Uterus (tissue), 4 donors: ENCODE measurements around the gene SPPL2A. TPM values are rescaled to one million over a fixed set of nuclear protein-coding genes. Genes with fewer than 3 reads are reported as not detected.

Experiments
- DNase-seq, 2 donors: peaks; one replicate each; pipeline ENCODE4 v3.0.0-alpha.2; 2019 to 2020
- H3K27ac ChIP-seq, 2 donors: fragments of 200-600 bp; sonication (generic); 1 replicate in 1 of 2; 2 replicates in 1 of 2; pipeline ENCODE4 v1.5.1; 2016 to 2018
- H3K27me3 ChIP-seq, 2 donors: fragments of 200-600 bp; sonication (generic); one replicate each; pipeline ENCODE4 v1.5.1; 2018 to 2019; ENCODE audit warnings: control low read depth in 1 of 2
- H3K36me3 ChIP-seq, 2 donors: fragments of 200-600 bp; sonication (generic); one replicate each; pipeline ENCODE4 v1.5.1; 2019; ENCODE audit warnings: control low read depth in 1 of 2
- H3K4me1 ChIP-seq, 2 donors: fragments of 200-600 bp; sonication (generic); one replicate each; pipeline ENCODE4 v1.5.1; 2018 to 2019; ENCODE audit warnings: control low read depth in 1 of 2
- H3K4me3 ChIP-seq, 2 donors: fragments of 200-600 bp; sonication (generic); 1 replicate in 1 of 2; 2 replicates in 1 of 2; pipeline ENCODE4 v1.5.1; 2018 to 2019; ENCODE audit warnings: mild to moderate bottlenecking in 1 of 2
- H3K9me3 ChIP-seq, 2 donors: fragments of 200-600 bp; sonication (generic); one replicate each; pipeline ENCODE4 v1.5.1; 2019; ENCODE audit warnings: control low read depth in 1 of 2
- POLR2A ChIP-seq, 2 donors: fragments of 450-650 bp; IDR thresholded peaks; one replicate each; pipeline ENCODE4 v1.6.1; 2016; ENCODE audit warnings: antibody characterized with exemption in 2 of 2, mild to moderate bottlenecking in 1 of 2, moderate library complexity in 1 of 2
- intact Hi-C: fragments of 100-400 bp; cut with DNase I; formaldehyde crosslinking; loops from one replicate; pipeline ENCODE4 v1.15.1; 2023; ENCODE audit warnings: low total_unique reads
- small RNA-seq: library from RNA; depleted of rRNA; stranded (forward); fragments of <200 nt; gene quantifications from one replicate; pipeline ENCODE3, GENCODE V24; 2016
- total RNA-seq, 4 donors: library from RNA; depleted of rRNA in 3 of 4; stranded (reverse); fragments of >200 nt in 3 of 4; gene quantifications; one replicate each; pipeline versions ENCODE4 v1.1.0 to v1.2.4, GENCODE V29; 2014 to 2023
- TF ChIP-seq, protein P1 (sequence below), 4 experiments: fragments of 200-600 bp in 2 of 4; fragments of 450-650 bp in 2 of 4; sonication (generic) in 2 of 4; IDR thresholded peaks; one replicate each; pipeline ENCODE4 v1.5.1; 2016 to 2019; ENCODE audit warnings: antibody characterized with exemption in 4 of 4, mild to moderate bottlenecking in 2 of 4, moderate library complexity in 1 of 4
- donor health status: DM: yes; HTN: yes; CAD: no.

Gene SPPL2A
- total RNA-seq, 4 donors from 2014 or later: 52.6 to 193 (median 101) TPM

DNA sequence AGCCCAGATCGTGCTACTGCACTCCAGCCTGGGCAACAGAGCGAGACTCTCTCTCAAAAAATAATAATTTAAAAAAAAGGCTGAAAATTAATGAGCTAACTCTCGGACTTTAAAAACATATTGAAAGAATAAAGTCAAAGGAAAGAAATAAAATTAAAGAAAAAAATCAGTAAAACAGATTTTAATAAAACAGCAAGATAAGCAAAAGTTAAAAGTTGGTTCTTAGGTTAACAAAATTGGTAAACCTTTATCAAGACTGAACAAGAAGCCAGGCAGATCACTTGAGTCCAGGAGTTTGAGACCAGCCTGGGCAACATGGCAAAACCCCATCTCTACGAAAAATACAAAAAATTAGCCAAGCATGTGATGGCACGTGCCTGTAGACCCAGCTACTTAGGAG lies 99.6 kb downstream of the SPPL2A start:
- intact Hi-C loops: no loop called here
- TF ChIP-seq, protein P1, sequence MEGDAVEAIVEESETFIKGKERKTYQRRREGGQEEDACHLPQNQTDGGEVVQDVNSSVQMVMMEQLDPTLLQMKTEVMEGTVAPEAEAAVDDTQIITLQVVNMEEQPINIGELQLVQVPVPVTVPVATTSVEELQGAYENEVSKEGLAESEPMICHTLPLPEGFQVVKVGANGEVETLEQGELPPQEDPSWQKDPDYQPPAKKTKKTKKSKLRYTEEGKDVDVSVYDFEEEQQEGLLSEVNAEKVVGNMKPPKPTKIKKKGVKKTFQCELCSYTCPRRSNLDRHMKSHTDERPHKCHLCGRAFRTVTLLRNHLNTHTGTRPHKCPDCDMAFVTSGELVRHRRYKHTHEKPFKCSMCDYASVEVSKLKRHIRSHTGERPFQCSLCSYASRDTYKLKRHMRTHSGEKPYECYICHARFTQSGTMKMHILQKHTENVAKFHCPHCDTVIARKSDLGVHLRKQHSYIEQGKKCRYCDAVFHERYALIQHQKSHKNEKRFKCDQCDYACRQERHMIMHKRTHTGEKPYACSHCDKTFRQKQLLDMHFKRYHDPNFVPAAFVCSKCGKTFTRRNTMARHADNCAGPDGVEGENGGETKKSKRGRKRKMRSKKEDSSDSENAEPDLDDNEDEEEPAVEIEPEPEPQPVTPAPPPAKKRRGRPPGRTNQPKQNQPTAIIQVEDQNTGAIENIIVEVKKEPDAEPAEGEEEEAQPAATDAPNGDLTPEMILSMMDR (IDR thresholded peaks at IDR 0.05): no peak
- no peak for TF ChIP-seq POLR2A (IDR thresholded peaks at IDR 0.05)
- Histone ChIP-seq H3K27ac (no peak overlapping the region), H3K27me3 (no peaks in the 10 kb centered on the region), H3K9me3 (no peaks in the 10 kb centered on the region), H3K36me3 (no peaks in the 10 kb centered on the region), H3K4me1 (no peaks in the 10 kb centered on the region), H3K4me3 (no peak overlapping the region)
- no peak for DNase-seq

DNA sequence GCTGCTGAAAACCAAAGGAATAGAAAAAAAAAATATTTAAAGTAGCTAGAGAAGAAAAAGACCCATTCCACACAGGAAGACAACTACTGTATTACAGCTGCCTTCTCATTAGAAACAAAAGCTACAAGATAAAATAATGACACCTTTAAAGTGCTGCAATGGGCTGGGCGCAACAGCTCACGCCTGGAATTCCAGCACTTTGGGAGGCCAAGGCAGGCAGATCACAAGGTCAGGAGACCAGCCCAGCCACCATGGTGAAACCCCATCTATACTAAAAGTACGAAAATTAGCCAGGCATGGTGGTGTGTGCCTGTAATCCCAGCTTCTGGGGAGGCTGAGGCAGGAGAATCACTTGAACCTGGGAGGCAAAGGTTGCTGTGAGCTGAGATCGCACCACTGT lies 110.0 kb downstream of the SPPL2A start:
- TF ChIP-seq POLR2A (IDR thresholded peaks at IDR 0.05): no peak
- TF ChIP-seq, protein P1 (IDR thresholded peaks at IDR 0.05): no peak
- Histone ChIP-seq H3K4me3 (no peak overlapping the region), H3K36me3 (no peaks in the 10 kb centered on the region), H3K27me3 (no peaks in the 10 kb centered on the region), H3K9me3 (no peaks in the 10 kb centered on the region), H3K4me1 (no peaks in the 10 kb centered on the region), H3K27ac (no peak overlapping the region)
- intact Hi-C loops: no loop called here
- no peak for DNase-seq

DNA sequence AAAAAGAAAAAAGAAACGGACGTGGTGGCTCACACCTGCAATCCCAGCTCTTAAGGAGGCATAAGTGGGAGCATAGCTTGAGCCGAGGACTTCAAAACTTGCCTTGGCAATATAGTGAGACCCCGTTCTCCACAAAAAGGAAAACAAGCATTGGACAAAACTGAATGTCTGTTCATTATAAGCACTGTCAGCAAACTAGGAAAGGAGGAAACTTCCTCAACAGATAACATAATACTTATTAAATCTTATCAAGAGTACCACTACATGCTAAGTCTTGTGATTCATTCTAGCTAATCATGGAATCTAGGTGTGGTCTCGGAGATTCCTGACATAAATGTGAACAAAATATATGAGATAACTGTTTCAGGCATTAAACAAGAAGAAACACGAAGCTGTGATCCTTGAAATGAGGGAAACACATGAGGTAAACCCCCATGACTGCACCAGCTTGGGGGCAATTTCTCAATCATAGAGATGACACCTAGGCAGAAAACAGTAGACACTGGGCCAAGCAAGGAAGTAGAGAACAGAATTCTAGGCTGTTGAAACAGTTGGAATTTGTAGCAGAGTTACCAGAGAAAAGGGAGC lies 112.3 kb downstream of the SPPL2A start:
- no peak for DNase-seq

DNA sequence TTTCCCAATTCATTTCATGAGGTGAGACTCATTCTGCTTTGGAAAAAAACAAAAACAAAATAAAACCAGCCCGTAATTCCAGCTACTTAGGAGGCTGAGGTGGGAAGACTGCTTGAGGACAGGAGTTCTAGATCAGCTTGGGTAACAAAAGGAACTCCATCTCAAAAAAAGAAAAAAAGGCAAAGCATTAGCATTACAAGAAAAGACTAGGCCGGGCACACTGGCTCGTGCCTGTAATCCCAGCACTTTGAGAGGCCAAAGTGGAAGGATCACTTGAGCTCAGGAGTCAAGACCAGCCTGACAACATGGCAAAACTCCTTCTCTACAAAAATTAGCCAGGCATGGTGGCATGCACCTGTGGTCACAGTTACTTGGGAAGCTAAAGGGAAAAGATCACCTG lies 112.8 kb downstream of the SPPL2A start:
- Histone ChIP-seq H3K4me3 (no peak overlapping the region), H3K27ac (no peak overlapping the region), H3K36me3 (no peaks in the 10 kb centered on the region), H3K4me1 (no peaks in the 10 kb centered on the region), H3K9me3 (no peaks in the 10 kb centered on the region), H3K27me3 (no peaks in the 10 kb centered on the region)
- DNase-seq: no peak
- intact Hi-C loops: no loop called here
- TF ChIP-seq, protein P1 (IDR thresholded peaks at IDR 0.05): no peak
- no peak for TF ChIP-seq POLR2A (IDR thresholded peaks at IDR 0.05)

More for the DNA sequence above, 112.3 kb downstream of the SPPL2A start:
- Histone ChIP-seq H3K27ac (no peak overlapping the region), H3K36me3 (no peaks in the 10 kb centered on the region), H3K4me3 (no peak overlapping the region), H3K27me3 (no peaks in the 10 kb centered on the region), H3K9me3 (no peaks in the 10 kb centered on the region), H3K4me1 (no peaks in the 10 kb centered on the region)
- TF ChIP-seq POLR2A (IDR thresholded peaks at IDR 0.05): no peak
- TF ChIP-seq, protein P1 (IDR thresholded peaks at IDR 0.05): no peak
- intact Hi-C loops: no loop called here

Small RNAs within 50 kb of the gene (small RNA-seq; reads per million reads assigned to genes)
- not detected for gene AC012100.1
- gene RN7SL354P: not detected

Other genes starting within 250 kb of the SPPL2A start
- gene USP50, start 219.0 kb downstream of the SPPL2A start, total RNA-seq: 1 to 10 TPM in 2 of 4 donors, not detected in 2; 2.0 to 2.8 TPM
- 100 to 1,000 TPM in 2 of 4 donors, 10 to 100 TPM in 2; 46.2 to 755 (median 83.5) TPM for gene TRPM7, start 78.9 kb downstream of the SPPL2A start, total RNA-seq
- gene AP4E1, start 143.0 kb upstream of the SPPL2A start, total RNA-seq: 10 to 100 TPM in 2 of 4 donors, 1 to 10 TPM in 2; 4.1 to 20.5 (median 12.3) TPM